GM18498 (cell line): ENCODE measurements around the gene MLPH.
"Not testable (repeated sequence)": the region's sequence is repeated elsewhere in the genome, so short reads cannot be mapped to it uniquely, and the experiment has no call there.

Experiments used
- ATAC-seq: cut with Tn5 transposase; IDR thresholded peaks from one replicate; pipeline ENCODE4 v1.9.1; 2021; ENCODE audit warnings: mild to moderate bottlenecking, moderate library complexity; ENCODE audit not compliant: unreplicated experiment

MLPH gene

GRCh38 chr2:237581326-237581725 is 94.3 kb downstream of the MLPH start:
- ATAC-seq, result no peak

GRCh38 chr2:237581751-237582746 is 95.0 kb downstream of the MLPH start:
- no peak for ATAC-seq

DNA sequence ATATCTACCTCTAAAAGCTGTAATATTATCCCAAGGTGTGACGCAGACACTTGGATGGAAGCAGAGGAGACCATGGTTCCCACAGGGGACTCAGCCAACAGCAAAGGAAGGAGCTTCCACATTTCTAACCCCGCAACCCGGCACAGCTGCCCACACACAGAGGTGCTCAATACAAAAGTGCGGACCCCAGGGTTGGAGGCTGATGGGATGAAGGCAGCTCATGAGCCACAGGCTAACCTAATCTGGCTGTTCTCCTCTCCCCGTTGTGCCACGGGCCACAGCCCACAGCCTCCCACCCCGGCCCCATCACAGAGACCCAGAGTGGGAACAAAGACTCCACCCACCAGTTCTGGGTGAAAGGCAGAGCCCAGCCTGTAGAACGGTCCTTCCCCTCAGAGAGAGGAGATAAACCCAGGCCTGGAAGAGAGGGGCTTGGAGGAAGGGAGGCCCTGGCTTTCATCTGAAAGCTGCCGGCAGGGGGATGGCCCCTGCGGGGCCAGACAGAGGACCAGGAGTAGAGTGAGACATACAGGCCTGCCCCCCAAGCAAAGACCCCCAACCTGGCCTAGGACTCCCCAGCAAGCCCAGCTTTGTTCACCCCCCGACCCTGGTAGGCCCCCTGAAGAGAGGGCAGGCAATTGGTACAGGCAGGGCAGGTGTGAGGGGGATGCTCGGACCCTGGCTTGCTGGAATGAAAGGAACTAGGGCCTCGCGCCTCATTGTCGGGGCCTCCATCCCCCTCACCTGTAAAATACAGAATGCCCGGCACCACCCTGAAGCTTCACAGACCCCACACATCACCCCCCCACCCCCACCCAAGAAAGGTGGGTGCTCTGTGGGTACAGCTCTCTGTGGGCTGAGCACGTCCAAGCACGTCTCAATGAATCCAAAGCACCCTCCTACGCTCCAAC is 96.6 kb downstream of the MLPH start:
- ATAC-seq, result no peak

DNA sequence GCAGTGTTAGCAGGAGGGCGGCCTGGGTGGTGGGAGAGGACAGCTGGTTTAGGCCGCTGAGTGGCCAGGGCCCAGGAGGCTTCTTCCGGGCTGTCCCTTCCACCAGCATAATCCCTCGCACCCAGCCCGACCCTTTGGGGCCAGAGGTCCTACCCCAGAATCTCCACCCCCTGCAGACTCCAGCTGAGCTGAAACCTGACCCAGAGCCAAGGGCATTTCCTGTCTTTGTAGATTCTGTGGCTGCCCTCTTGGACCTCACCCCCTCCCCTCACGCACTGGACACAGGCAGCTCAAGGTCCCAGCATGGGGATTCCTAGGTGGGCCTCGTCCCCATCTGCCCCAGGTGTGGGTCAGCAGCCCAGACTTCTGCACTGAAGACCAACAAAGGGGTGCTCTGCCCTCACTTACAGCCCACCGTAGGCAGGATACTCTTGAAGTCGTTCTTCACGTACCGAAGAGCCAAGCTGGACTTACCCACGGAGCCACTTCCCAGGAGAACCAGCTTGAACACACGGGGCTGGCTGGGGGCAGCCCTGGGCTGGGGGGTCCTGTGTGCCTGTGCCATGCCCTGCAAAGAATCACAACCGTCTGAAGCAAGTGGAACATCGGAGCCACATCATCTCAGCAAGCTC is 98.7 kb downstream of the MLPH start:
- no peak for ATAC-seq

DNA sequence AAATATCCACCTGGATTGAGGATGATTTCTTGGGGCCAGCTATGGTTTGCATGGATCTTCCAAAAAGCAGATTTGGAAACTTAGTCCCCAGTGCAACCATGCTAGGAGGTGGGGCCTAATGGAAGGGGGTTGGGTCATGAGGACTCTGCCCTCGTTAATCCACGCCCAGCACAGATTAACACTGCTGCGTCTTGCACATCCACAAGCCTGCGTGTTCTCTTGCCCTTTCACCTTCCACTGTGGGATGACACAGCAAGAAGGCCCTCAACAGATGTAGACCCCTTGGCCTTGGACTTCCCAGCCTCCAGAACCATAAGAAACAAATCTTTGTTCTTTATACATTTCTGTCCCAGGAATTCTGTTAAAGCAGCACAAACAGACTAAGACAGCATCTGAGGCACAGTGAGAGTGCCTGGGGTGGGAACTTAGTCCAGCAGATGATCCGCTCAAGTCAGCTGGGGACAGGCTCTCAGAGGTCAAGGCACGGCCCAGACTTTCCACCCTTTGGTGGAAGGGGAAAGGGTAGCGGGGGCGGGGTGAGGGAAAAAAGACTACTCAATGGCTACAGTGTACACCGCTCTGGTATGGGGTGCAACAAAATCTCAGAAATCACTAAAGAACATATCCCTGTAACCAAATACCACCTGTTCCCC is 101.1 kb downstream of the MLPH start:
- no peak for ATAC-seq

- no peak for ATAC-seq
These were observed 103.5 kb downstream of the MLPH start, which contains the start of gene RAB17 for GRCh38 chr2:237590272-237591140. RAB17 (minus strand) TSS chr2:237590734; CDS start chr2:237586154, 4,580 bp downstream.

DNA sequence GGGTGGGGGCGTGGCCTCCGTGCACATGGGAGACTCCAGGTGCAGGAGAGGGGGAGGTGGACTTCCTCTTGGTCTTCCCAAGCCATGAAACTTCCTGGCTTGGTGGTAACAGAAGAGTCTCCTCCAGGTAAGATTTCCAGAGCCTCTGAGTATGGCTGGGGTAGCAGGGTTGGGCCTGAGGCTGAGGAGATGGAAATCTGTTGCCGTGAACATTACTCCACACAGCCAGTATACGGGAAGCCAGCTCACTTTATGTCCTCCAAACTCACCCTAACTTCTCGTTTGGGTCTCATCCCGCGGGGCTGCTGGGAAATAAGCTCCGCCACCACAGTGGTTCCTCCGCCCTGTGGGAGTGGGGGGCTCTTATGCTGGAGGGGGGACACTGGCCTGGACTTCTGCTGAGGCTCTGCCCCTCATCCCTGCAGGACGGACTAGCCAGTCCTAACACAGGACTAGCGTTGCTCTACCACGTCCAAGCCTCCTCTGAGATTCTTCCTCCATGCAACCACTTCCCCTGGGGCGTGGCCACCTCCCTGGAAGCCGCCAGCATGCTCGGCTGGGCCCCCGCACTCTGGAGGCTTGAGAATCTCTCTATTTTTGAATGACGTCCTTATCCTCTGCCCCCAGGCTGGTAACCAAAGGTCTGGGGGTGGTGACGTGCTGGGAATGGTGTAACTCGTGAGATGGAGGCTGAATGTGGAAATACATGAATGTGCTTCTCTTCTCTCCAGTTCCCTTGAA is 104.3 kb downstream of the MLPH start:
- no peak for ATAC-seq

- ATAC-seq, result no peak
These were observed 105.5 kb downstream of the MLPH start for GRCh38 chr2:237592425-237592980.

- ATAC-seq, result no peak
These were observed 106.0 kb downstream of the MLPH start for GRCh38 chr2:237593036-237593435.

GRCh38 chr2:237593596-237594320 is 106.7 kb downstream of the MLPH start:
- no peak for ATAC-seq

- ATAC-seq, result no peak
These were observed 107.4 kb downstream of the MLPH start for GRCh38 chr2:237594514-237594871.

DNA sequence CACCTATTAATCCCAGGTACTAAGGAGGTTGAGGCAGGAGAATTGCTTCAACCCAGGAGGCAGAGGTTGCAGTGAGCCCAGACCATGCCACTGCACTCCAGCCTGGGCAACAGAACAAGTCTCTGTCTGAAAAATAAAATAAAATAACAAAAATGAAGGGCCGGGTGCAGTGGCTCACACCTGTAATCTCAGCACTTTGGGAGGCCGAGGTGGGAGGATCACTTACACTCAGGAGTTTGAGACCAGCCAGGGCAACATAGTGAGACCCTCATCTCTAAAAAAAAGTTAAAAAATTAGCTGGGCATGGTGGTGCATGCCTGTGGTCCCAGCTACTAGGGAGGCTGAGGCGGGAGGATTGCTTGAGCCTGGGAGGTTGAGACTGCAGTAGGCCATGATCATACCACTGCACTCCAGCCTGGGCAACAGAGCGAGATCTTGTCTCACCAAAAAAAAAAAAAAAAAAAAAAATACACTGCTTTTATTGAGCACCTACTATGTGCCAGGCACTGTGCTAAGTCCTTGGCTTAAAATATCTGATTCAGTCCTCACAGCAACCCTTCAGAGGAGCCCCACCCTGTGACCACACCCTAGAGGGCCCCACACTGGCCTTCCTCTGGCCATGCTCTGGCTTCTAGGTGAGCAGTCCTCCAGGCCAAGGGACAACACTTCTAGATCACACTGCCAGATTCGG is 108.9 kb downstream of the MLPH start:
- ATAC-seq, result not testable (repeated sequence)

DNA sequence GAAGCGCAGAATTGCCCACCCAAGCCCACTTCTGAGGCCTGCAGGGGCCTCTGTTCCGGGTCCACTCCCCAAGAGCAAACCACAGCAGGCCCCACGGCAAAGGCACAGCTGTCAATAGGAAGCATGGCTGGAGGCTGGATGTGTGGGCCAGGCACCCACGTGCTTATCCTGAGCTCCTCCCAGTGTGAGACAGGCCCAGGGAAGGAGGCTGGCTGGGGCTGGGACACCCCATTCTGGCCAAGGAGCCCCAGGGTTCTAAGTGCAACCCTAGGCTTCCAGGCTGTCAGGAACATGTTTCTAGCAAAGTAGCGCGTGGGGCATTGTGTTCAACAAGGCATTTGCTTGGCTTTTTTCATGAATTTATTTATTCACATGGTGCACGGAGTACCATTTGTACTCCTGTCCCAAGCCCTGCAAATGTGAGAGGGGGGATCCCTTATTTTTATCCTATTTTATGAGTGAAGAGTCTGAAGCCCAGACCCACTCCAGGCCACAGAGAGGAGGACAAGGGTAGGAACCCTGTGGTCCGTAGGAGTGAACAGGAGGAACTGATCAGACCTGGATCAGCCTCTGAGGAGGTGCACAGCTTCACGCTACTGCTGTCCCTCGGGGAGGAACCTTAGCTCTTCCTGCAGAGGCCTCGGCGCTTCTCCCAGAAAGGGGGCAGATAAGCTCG is 109.6 kb downstream of the MLPH start:
- ATAC-seq, result no peak

DNA sequence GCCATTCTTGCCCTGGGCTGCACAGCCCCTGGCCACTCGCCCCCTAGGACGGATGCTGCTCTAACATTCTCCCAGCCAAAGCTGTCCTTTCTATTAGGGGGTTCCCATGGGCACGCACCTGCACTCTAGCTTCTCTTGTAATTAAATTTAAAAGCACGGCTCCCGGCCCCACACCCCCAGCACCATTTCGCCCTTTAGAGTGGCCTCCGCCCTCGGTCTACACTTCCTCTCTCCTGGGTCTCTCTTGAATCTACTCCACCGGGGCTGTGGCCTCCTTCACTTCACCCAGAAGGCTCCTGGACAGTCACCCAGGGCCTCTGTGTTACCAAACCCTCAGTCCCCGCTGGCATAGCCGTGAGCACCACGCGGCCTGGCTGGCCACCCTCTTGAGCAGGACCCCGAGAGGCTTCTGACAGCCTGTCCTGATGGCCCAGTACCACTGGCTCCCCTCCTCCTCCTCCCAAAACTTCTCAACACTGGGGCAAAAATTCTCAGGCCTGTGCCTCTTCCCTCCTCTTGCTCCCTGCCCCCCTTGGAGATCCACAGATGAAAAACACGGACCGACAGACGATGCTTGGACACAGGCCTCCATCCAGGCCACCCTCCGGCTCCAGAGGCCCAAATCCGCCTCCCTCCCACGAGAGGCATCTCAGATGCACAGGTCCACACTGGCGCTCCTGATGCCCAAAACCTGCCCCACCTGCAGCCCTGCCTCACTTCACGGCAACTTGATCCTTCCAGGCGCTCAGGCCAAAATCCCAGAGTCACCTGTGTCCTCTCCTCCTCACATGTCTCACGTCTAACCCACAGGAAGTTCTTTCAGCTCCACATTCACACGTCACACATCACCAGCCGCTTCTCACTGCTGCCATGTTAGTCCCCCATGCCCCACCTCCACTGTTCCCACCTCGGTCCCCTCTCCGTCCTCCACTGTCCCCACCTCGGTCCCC is 110.4 kb downstream of the MLPH start:
- ATAC-seq, result no peak

- ATAC-seq, result no peak
These were observed 111.6 kb downstream of the MLPH start for GRCh38 chr2:237598468-237599208.
